GM10266 (cell line): ENCODE results near the gene PSMD13.

ENCODE experiments used
- DNase-seq: peaks from one replicate; pipeline ENCODE4 v3.0.0; 2012; ENCODE audit errors: extremely low spot score
- TF ChIP-seq, protein P1 (sequence below): IDR thresholded peaks from 2 replicates; pipeline ENCODE4 v1.5.1; 2012; ENCODE audit warnings: mild to moderate bottlenecking, low read depth; ENCODE audit not compliant: control insufficient read depth, insufficient read depth; ENCODE audit errors: missing control alignments

The PSMD13 gene

DNA sequence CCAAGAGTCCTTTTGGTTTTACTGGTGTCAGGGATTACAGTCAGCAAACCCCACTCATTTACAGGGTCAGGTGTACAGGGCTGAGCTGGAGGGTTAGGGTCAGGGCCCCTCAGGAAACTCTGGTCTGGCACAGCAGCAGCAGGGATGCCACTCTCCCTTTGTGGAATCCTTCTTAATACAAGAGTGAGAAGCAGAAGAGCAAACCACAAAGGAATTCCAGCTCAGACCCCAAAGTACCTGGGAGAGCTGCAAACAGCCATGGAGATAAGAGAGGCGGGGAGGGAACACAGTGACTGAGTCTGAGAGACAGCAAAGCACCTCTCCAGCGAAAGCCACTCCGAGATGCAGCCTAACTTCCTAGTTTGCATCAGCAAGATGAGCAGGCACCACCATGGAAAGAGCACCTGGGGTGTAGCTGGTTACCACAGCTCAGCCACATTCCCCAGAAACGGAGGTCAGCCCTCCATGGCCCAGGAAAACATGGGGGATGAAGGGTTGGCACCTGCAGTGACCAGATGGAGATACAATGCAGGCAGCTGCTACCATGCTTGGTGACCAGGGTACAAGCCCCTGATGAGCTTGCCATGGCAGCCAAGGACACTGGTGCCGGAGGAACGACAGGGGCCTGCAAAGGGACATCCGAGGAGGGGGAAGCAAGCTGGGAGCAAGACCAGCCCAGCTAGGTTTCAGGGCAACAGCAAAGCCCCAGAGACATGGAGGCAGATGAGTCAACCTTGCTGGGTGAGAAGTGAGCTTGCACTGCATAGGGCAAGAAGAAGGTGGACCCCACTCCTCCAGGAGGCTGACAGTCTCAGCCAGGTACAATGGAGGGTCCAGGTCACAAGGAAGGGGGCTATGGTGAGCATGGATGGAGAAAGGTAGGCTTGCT lies 33.5 kb upstream of the PSMD13 start:
- DNase-seq: no peak
- TF ChIP-seq, protein P1, sequence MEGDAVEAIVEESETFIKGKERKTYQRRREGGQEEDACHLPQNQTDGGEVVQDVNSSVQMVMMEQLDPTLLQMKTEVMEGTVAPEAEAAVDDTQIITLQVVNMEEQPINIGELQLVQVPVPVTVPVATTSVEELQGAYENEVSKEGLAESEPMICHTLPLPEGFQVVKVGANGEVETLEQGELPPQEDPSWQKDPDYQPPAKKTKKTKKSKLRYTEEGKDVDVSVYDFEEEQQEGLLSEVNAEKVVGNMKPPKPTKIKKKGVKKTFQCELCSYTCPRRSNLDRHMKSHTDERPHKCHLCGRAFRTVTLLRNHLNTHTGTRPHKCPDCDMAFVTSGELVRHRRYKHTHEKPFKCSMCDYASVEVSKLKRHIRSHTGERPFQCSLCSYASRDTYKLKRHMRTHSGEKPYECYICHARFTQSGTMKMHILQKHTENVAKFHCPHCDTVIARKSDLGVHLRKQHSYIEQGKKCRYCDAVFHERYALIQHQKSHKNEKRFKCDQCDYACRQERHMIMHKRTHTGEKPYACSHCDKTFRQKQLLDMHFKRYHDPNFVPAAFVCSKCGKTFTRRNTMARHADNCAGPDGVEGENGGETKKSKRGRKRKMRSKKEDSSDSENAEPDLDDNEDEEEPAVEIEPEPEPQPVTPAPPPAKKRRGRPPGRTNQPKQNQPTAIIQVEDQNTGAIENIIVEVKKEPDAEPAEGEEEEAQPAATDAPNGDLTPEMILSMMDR: no peak

DNA sequence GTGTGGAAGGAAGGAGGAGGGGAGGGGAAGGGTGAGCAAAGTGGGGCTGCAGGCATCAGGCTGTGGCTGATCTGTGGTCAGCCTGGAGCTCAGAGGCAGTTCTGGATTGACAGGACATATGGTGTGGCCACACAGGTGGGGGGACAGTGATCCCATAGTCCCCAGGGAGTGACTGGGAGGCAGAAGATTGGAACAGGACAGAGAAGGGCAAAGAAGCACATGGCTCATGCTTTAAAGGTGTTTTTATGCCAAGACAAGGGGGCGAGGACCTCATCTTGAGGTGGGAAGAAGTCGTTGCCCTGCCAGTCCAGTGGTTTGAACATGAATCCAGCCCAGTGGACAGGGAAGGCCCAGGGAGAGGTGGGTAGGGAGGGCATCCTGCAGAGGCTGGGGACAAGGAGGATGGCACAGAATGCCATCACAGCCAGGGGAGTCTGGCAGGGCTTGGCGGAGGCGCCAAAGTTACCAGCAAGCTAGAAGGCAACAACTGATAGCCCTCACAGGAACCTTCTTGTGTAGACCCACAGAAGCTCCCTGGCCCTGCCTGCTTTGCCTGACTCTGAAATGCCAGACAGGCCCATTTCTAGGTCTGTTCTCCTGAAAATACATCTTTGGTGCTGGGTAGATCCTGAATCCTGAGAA lies 32.7 kb upstream of the PSMD13 start:
- no peak for DNase-seq
- TF ChIP-seq, protein P1: no peak

DNA sequence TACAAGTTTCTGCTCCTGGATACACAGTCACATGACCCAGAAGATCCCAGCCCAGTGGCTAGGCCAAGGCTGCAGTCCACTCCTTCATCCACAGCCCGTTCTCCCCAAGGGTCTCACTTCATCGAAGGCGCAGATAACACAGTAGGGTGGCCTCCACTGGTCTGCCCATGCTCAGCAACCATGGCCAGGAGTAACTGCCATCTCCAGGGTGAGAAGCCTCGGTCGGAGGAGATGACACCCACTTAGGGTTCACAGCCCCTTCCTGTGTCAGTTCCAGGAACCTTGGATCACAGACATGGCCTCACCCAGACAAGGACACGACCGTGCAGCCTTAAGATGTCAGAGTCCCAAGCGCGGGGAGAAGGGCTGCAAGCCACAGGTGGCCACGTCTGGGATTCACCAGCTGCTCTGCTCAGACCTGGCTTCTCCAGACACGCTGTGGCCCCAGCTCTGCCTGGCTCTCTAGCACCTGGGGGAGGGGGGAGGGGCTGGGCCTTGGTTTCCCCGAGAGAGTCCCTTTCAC lies 32.1 kb upstream of the PSMD13 start:
- DNase-seq: no peak
- TF ChIP-seq, protein P1: no peak

DNA sequence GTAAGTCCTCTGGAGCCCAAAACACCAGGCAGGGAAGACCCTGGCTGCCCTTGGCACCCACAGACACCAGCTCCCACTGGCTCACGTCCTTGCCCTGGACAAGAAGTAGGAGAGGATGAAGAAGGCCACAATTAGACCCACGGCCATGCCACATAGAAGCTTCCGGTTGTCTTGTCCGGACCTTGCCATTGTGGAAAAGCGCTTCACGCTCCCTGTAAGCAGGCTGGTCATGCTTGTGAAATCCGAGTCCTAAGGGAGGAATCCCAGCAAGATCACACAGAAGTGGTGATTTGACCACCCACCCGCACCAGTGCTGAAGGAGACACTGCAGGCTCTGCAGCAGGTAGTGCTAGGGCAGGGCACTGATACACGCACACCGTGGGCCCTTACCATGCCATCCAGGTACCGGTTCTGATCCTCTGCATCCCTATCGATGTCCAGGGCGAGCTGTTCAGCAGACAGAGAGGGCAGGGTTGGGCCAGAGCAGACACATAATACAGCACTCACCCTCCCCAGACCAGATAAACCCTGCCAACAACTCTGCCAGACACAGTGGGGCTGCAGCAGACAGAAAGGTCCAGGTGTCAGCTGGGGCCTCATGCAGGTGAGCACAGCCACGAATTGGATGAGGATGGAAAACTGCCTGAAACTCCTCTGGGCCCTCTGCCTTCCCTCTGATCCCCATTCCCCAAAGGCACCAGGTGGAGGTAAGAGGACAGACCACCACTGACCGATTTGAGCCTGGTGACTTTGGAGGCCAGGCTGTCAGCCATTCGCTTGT lies 31.4 kb upstream of the PSMD13 start:
- TF ChIP-seq, protein P1: no peak
- DNase-seq: no peak

DNA sequence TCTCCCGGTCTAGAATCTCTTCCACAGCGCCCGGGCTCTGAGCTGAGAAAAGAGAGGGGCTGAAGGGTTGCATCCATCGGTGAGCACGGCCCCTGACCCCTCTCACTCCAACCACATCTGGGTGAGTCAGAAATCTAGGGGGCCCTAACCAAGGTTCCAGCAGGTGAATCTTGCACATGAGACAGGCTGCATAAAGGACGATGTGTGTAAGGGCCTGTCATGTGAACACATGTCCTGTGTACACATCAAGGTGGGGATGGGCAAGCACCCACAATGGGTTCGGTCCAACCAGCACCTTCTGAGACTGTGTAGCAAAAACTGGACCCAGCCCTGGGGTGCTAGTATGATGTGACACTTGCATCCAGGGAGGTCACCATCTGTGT lies 30.8 kb upstream of the PSMD13 start:
- TF ChIP-seq, protein P1: no peak
- no peak for DNase-seq

DNA sequence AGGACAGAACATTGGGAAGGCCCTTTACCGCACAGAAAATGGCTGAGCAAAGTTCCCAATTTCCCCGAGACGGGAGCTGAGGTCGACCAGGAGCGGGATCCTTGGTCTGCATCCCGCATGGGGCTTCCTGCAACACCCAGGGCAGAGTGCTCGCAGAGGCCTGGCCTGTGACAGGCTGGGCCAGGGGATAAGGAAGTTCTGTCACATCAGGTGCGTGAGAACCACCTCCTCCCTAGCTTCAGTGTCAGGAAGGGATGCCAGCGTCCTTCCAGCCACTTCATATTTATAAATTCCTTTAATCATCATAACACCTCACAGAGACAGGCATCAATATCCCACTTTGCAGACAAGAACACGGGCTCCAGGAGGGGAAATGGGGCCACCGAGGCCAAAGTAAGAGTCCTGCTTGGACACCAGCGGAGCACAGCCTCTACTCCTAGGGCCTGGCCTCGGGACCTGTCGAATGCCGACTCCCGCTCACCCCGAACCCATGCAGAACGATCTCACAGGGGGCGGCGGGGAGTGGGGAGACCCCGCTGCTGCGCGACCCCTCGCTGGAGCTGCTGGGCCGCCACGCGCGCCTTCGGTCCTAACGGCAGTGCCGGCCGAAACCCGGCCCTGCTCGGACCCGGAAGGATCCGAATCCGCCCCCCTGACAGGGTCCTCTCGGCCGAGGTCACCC lies 30.1 kb upstream of the PSMD13 start:
- TF ChIP-seq, protein P1: no peak
- peak; percentile 44 for DNase-seq
